MM.1S (cell line): ENCODE data around the gene PTCRA.

Source experiments
- CTCF ChIP-seq: fragments of 300-600 bp; sonication (generic); IDR thresholded peaks from 2 replicates; pipeline ENCODE4 v1.5.1; 2016; ENCODE audit warnings: antibody characterized with exemption, low read length, mixed read lengths
- EZH2 ChIP-seq: fragments of 300-600 bp; sonication (generic); optimal IDR thresholded peaks from 2 replicates; pipeline ENCODE3; 2017; ENCODE audit warnings: low read depth, mild to moderate bottlenecking, antibody characterized with exemption, low read length, mixed read lengths
- EZH2phosphoT487 ChIP-seq: fragments of 300-600 bp; sonication (generic); IDR thresholded peaks from 2 replicates; pipeline ENCODE4 v1.6.1; 2018; ENCODE audit warnings: antibody characterized with exemption, low read length

GRCh38 chr6:42935322-42935721, 19.5 kb downstream of the PTCRA start:
- TF ChIP-seq EZH2phosphoT487 = no peak
- TF ChIP-seq CTCF = no peak
- TF ChIP-seq EZH2 = no peak
